ENCODE measurements around the gene RNF111.

RNF111 gene

GRCh38 chr15:58987491-58988005 lies at the start of gene RNF111:
Gene RNF111, plus strand, starts transcription at chr15:58987663. Its CDS starts 43,160 bp downstream, at chr15:59030823.
- DNase-seq (ENCODE audit: low spot score), result peak; percentile 92

- no peak for DNase-seq (ENCODE audit: low spot score)
These were observed 40.3 kb upstream of the RNF111 start for GRCh38 chr15:58947179-58947578.

- DNase-seq (ENCODE audit: low spot score), result no peak
These were observed 36.0 kb upstream of the RNF111 start for GRCh38 chr15:58951388-58952007.

- no peak for DNase-seq (ENCODE audit: low spot score)
These were observed 34.7 kb upstream of the RNF111 start for GRCh38 chr15:58952751-58953150.

GRCh38 chr15:58957101-58957973 lies 30.1 kb upstream of the RNF111 start:
- DNase-seq (ENCODE audit: low spot score), result peak; percentile 74

- DNase-seq (ENCODE audit: low spot score), result no peak
These were observed 28.7 kb upstream of the RNF111 start for GRCh38 chr15:58958811-58959210.

GRCh38 chr15:58962136-58962535 lies 25.3 kb upstream of the RNF111 start:
- no peak for DNase-seq (ENCODE audit: low spot score)

GRCh38 chr15:58962662-58963565 lies 24.5 kb upstream of the RNF111 start:
- no peak for DNase-seq (ENCODE audit: low spot score)

- DNase-seq (ENCODE audit: low spot score), result no peak
These were observed 20.8 kb upstream of the RNF111 start for GRCh38 chr15:58966698-58967097.

- DNase-seq (ENCODE audit: low spot score), result no peak
These were observed 20.0 kb upstream of the RNF111 start for GRCh38 chr15:58967479-58967878.

GRCh38 chr15:58977887-58978286 lies 9.6 kb upstream of the RNF111 start:
- no peak for DNase-seq (ENCODE audit: low spot score)

GRCh38 chr15:58980351-58980939 lies 7.0 kb upstream of the RNF111 start:
- DNase-seq (ENCODE audit: low spot score), result peak; percentile 23

GRCh38 chr15:58981808-58982475 lies 5.5 kb upstream of the RNF111 start:
- DNase-seq (ENCODE audit: low spot score), result peak; percentile 30

- DNase-seq (ENCODE audit: low spot score), result no peak
These were observed 4.2 kb upstream of the RNF111 start for GRCh38 chr15:58983261-58983660.

GRCh38 chr15:58985443-58985842 lies 2.0 kb upstream of the RNF111 start:
- no peak for DNase-seq (ENCODE audit: low spot score)

- peak; percentile 10 for DNase-seq (ENCODE audit: low spot score)
These were observed 427 bp upstream of the RNF111 start for GRCh38 chr15:58987036-58987435.

GRCh38 chr15:58988006-58988785 lies 733 bp downstream of the RNF111 start:
- peak; percentile 78 for DNase-seq (ENCODE audit: low spot score)

GRCh38 chr15:58992181-58992580 lies 4.7 kb downstream of the RNF111 start:
- no peak for DNase-seq (ENCODE audit: low spot score)

- no peak for DNase-seq (ENCODE audit: low spot score)
These were observed 7.5 kb downstream of the RNF111 start for GRCh38 chr15:58994906-58995453.

- no peak for DNase-seq (ENCODE audit: low spot score)
These were observed 12.2 kb downstream of the RNF111 start for GRCh38 chr15:58999694-59000093.
